Upper lobe of right lung (tissue), 1 donor: ENCODE results near the gene TMED3. TPM values are rescaled to one million over a fixed set of nuclear protein-coding genes. Genes with fewer than 3 reads are reported as not detected.

ENCODE experiments used
- ATAC-seq: fragments of 200-7000 bp; cut with Tn5 transposase; one replicate; pipeline ENCODE4 v1.9.1; 2020; ENCODE audit warnings: mild to moderate bottlenecking, moderate library complexity
- DNase-seq: peaks from one replicate; pipeline ENCODE4 v3.0.0-alpha.2; 2020
- H3K27ac ChIP-seq: fragments of 200-600 bp; one replicate; pipeline ENCODE4 v1.8.0; 2022
- H3K27me3 ChIP-seq: fragments of 200-600 bp; one replicate; pipeline ENCODE4 v1.8.0; 2022; ENCODE audit warnings: mild to moderate bottlenecking
- H3K36me3 ChIP-seq: fragments of 200-600 bp; one replicate; pipeline ENCODE4 v1.8.0; 2022
- H3K4me1 ChIP-seq: fragments of 200-600 bp; one replicate; pipeline ENCODE4 v1.8.0; 2022
- H3K4me3 ChIP-seq: fragments of 200-600 bp; one replicate; pipeline ENCODE4 v1.8.0; 2022; ENCODE audit warnings: mild to moderate bottlenecking
- H3K9me3 ChIP-seq: fragments of 200-600 bp; one replicate; pipeline ENCODE4 v1.8.0; 2022
- intact Hi-C: fragments of 100-400 bp; cut with DNase I; formaldehyde crosslinking; loops from one replicate; pipeline ENCODE4 v1.11.0; 2022
- total RNA-seq: library from RNA; stranded (reverse); fragmentation: NEBNext Ultra II Directional; extraction: Animal tissue kit (Norgen Biotek cat#: 25700); gene quantifications from one replicate; pipeline ENCODE4 v1.2.1, GENCODE V29; 2021
- TF ChIP-seq, protein P1 (sequence below): fragments of 200-600 bp; IDR thresholded peaks from one replicate; pipeline ENCODE4 v1.8.0; 2022; ENCODE audit warnings: antibody characterized with exemption
- donor health status: DM: no; HTN: yes; CAD: no; lungs with severe emphysema.

Gene TMED3
- total RNA-seq, 1 donor from 2014 or later = 45.6 TPM

DNA sequence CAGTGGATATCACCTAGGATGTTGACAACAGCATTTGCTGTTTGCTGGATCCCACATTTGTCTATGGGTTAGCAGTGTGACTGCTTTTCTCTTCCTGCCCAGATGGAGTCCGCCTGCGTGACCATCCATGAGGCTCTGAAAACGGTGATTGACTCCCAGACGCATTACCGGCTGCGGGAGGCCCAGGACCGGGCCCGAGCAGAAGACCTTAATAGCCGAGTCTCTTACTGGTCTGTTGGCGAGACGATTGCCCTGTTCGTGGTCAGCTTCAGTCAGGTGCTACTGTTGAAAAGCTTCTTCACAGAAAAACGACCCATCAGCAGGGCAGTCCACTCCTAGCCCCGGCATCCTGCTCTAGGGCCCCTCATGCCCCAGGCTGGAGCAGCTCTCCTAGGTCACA lies 11.0 kb downstream of the TMED3 start:
- intact Hi-C loops = no loop called here

DNA sequence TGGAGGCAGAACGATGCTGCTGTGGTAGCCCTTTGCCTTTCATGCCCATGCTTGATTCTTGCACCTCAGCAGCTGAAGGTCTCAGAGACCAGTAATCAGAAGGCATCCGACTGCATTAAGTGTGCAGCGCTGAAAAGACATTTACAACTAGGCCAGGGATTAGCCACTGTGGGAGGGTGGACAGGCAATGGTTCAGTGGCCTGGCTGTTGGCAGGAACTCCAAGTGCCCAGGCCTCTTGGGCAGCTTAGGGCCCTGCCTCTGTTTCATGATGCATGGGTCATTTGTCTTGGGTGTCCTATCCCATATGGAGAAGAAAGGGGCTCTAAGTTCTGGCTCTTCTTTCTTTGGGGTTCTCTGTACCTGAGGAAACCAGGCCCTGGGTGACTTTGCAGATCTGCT lies 11.4 kb downstream of the TMED3 start:
- Histone ChIP-seq H3K27ac (no peak overlapping the region), H3K36me3 (peaks cover 30% of the 10 kb centered on the region), H3K9me3 (no peaks in the 10 kb centered on the region), H3K4me3 (no peak overlapping the region), H3K27me3 (no peaks in the 10 kb centered on the region), H3K4me1 (no peaks in the 10 kb centered on the region)
- TF ChIP-seq, protein P1, sequence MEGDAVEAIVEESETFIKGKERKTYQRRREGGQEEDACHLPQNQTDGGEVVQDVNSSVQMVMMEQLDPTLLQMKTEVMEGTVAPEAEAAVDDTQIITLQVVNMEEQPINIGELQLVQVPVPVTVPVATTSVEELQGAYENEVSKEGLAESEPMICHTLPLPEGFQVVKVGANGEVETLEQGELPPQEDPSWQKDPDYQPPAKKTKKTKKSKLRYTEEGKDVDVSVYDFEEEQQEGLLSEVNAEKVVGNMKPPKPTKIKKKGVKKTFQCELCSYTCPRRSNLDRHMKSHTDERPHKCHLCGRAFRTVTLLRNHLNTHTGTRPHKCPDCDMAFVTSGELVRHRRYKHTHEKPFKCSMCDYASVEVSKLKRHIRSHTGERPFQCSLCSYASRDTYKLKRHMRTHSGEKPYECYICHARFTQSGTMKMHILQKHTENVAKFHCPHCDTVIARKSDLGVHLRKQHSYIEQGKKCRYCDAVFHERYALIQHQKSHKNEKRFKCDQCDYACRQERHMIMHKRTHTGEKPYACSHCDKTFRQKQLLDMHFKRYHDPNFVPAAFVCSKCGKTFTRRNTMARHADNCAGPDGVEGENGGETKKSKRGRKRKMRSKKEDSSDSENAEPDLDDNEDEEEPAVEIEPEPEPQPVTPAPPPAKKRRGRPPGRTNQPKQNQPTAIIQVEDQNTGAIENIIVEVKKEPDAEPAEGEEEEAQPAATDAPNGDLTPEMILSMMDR = no peak
- ATAC-seq (no peak), DNase-seq (no peak)
- intact Hi-C loops = no loop called here

More for the DNA sequence above, 11.0 kb downstream of the TMED3 start:
- DNase-seq = no peak
- no peak for ATAC-seq
- Histone ChIP-seq H3K4me3 (no peak overlapping the region), H3K9me3 (no peaks in the 10 kb centered on the region), H3K27ac (no peak overlapping the region), H3K27me3 (no peaks in the 10 kb centered on the region), H3K4me1 (no peaks in the 10 kb centered on the region), H3K36me3 (peaks cover 34% of the 10 kb centered on the region)
- TF ChIP-seq, protein P1 = no peak

DNA sequence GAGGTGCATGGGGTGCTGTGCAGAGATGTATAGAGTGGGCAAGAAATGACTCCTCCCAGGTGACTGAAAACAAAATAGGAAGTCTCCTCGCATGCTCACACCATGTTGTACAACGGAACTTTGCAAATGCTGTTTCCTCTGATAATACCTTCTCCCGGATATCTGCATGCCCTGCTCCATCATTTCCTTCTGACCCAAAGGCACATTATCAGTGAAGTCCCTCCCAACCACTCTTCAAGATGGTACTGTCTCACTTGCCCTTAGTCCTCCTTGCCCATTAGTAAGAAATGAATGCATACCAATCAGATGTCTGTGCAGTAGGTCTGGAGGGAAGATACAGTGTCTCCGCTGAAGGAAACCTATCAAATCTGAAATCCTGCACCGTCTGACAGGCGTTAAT lies 12.0 kb downstream of the TMED3 start:
- Histone ChIP-seq H3K9me3 (no peaks in the 10 kb centered on the region), H3K27me3 (no peaks in the 10 kb centered on the region), H3K27ac (no peak overlapping the region), H3K36me3 (peaks cover 23% of the 10 kb centered on the region), H3K4me3 (no peak overlapping the region), H3K4me1 (no peaks in the 10 kb centered on the region)
- ATAC-seq (no peak), DNase-seq (no peak)
- intact Hi-C loops = no loop called here
- TF ChIP-seq, protein P1 = no peak

DNA sequence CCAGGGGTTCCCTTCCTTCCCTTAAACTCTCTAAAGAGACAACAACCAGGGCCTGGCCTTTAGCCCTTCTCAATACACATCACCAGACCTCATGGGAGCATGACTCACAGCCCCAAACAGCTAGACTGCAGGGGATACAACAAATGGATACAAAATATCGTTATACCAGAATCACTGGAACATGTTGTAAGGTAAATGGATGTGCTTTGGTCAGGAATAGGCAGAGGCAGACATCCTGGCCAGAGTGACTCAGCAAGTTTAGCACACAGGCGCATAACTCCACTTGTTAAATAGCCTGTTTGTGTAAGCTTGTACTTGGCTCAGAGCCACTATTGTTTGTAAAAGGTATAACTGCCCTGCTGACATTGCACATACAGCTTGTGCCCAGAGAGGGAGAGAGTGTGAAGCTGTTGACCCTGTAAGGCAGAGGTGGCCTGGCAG lies 18.3 kb downstream of the TMED3 start:
- Histone ChIP-seq H3K27me3 (no peaks in the 10 kb centered on the region), H3K27ac (no peak overlapping the region), H3K36me3 (no peaks in the 10 kb centered on the region), H3K9me3 (no peaks in the 10 kb centered on the region), H3K4me3 (no peak overlapping the region), H3K4me1 (peaks cover 5% of the 10 kb centered on the region)
- TF ChIP-seq, protein P1 = no peak
- no peak for ATAC-seq
- no peak for DNase-seq
- intact Hi-C loops = no loop called here

DNA sequence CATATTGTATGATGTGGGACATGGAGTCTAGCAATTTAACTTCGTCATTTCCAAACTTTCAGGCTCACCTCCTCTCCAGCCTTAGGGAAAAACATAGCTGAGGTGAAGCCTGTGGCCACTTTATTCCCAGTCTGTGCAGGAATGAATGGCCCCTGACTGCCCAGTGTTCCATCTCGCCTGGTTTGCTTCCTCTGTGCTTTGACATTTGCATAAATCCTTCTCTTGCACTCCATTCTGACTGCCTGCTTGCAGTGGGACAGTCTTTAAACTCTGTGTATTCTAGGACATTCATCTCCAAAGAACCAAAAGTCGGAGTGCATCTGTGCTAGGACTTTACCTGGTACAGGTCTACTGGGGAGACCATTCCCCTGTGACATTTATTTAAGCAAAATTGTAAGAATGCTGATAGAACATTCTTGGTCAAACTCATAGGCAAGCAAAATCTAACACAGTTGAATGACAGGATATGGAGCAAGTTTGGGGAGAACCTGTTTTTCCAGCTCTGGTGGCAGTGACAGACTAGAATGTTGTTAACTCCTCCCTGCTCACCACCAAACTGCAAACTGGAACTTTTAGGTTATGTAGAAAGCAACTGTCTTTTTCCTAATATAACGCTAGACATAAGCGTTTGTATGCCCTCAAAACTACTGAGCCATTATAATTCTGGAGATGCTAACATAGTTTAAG lies 22.1 kb downstream of the TMED3 start:
- H3K4me1 ChIP-seq = peaks cover 5% of the 10 kb centered on the region
- H3K4me3 ChIP-seq = no peak overlapping the region
- no peaks in the 10 kb centered on the region for H3K9me3 ChIP-seq
- TF ChIP-seq, protein P1 = no peak
- H3K27me3 ChIP-seq = no peaks in the 10 kb centered on the region
- no peaks in the 10 kb centered on the region for H3K36me3 ChIP-seq
- peak; percentile 53 for ATAC-seq
- DNase-seq = no peak
- intact Hi-C loops = no loop called here
- H3K27ac ChIP-seq = no peak overlapping the region
